DMS 273 treated with DMSO at 0.1 percent for 48 hours (cell line): ENCODE data around the gene COL4A3.
A peak's percentile ranks its signal among the peaks of the same experiment; 100 is the strongest.
"Not testable (repeated sequence)": the region's sequence is repeated elsewhere in the genome, so short reads cannot be mapped to it uniquely, and the experiment has no call there.

Source experiments
- DNase-seq: peaks from one replicate; lab custom pipeline; 2025; lab: John Stamatoyannopoulos, UW

COL4A3 gene

DNA sequence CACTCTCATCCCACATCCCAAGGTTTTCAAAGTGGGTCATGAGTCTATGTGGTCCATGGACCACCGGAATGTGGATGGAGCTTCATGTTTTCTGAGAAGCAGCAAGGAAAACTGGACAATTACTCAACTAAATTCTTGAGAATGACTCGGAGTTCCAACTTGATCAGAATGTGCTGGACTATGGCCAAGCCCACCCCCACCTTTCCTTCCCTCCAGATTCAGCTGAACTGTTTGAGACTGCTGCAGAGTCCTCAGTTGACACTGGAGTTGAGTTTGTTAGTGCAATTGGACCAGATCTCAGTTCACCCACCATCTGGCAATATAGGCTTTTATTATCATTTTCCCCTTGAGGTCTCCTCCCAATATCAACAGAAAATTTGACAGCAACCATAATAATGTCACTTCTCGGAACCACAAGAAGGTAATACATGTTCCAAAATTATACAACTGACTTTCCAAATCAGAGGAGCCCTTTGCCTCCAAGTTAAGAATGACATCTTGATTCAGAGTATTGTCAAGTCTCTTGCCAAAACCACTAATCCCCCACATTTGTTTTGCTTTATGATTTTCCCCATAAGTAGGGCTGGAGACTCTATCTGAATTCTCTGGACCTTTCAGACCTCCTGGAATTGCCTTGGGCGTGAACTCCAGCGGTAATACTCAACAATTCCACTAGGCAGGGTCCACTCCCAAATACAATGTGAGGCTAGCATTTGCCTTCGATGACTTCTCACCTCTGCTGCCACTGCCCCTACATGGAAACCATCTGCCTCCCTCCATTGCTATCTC lies 9.2 kb upstream of the COL4A3 start:
- no peak for DNase-seq

GRCh38 chr2:227160164-227160563 lies 4.3 kb upstream of the COL4A3 start:
- DNase-seq: no peak

- DNase-seq: no peak
Measured at GRCh38 chr2:227161947-227162346, 2.5 kb upstream of the COL4A3 start.

DNA sequence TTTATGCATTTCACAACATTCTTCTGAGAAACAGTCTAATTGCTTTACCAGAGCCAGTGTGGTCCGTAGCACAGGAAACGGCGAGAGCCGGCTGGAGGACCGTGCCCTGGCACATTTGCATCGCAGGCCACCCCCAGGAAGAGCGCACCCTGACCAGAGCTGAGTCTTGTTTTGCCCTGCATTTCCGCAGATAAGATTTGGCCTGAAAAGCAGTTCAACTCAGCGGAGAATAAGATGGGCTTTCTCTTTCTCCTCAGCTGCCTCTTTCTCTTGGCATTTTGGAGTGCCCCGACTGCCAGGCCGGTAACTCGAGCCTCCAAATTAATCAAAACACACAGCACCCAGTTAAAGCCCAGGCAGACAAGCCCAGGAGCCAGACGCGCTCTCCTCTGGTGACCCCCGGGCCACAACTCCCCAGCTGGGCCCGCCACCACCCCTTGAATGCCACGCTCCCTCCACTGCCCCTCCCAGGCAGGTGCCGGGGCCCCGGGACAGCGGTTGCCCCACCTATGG lies 883 bp upstream of the COL4A3 start:
- no peak for DNase-seq

DNA sequence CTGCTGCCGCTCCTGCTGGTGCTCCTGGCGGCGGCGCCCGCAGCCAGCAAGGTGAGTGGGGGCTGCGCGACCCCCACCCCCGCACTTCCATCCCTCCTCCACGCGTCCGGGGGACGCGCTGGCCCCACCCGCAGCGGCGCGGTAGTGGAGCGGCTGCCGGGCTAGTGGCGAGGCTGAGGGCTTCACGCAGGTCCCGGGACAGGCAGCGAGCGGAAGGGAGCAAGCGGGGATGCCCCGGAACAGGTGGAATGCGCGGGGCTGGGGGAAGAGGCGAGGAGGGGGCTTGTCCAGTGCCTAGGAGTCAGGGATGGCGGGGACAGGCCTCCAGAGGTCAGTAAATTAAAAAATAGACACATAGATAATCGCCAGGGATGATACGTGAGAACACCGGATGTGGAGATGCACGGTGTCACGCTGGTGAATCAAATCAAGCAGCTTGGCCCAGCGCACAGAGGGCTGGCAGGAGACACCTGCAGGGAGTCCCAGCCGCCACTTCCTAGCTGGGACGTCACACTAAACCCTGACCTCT lies 403 bp downstream of the COL4A3 start:
- DNase-seq: no peak

- not testable (repeated sequence) for DNase-seq
Measured at GRCh38 chr2:227171779-227172178, 7.4 kb downstream of the COL4A3 start.

DNA sequence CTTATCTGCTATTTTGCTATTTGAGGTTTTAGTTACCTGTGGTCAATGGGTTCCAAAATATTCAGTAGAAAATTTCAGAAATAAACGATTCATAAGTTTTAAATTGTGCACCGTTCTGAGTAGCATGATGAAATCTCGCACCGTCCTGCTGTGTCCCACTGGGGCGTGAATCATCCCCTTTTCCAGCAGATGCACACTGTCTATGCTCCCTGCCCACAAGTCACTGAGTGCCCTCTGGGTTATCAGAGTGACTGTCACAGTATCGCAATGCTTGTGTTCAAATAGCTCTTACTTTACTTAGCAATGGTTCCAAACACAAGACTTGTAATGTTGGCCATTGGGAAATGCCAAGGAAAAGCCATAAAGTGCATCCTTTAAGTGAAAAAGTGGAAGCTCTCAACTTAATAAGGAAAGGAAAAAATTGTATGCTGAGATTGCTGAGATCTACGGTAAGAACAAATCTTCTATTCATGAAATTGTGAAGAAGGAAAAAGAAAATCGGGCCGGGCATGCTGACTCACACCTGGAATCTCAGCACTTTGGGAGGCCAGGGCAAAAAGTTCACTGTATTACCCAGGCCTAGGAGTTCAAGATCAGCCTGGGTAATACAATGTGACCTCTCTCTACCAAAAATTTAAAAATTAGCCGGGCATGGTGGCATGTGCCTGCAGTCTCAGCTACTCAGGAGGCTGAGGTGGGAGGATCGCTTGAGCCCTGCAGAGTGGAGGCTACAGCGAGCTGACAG lies 13.3 kb downstream of the COL4A3 start:
- DNase-seq: no peak

- DNase-seq: no peak
Measured at GRCh38 chr2:227179988-227180685, 15.7 kb downstream of the COL4A3 start.

- DNase-seq: no peak
Measured at GRCh38 chr2:227180770-227181169, 16.3 kb downstream of the COL4A3 start.

DNA sequence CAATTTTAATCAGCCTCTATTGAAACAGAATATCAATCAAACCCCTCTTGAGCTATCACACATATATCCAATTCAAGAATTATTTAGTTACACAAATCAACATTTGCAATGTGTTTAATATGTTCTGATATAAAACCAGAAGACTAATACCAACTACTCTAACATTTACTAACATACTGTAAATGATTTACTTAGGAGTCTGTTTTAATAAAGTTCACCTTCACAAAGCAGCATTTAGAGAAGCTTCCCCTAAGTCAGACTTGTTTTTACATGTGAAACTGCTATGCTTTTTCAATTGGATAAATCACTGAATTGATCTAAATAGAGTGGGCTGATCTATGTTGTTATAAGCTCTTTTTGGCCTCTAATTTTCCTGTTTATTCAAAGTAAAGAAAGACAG lies 18.3 kb downstream of the COL4A3 start:
- no peak for DNase-seq

GRCh38 chr2:227183657-227184367 lies 19.4 kb downstream of the COL4A3 start:
- DNase-seq: no peak

GRCh38 chr2:227185615-227186232 lies 21.3 kb downstream of the COL4A3 start:
- no peak for DNase-seq

- no peak for DNase-seq
Measured at GRCh38 chr2:227186751-227187150, 22.3 kb downstream of the COL4A3 start.

DNA sequence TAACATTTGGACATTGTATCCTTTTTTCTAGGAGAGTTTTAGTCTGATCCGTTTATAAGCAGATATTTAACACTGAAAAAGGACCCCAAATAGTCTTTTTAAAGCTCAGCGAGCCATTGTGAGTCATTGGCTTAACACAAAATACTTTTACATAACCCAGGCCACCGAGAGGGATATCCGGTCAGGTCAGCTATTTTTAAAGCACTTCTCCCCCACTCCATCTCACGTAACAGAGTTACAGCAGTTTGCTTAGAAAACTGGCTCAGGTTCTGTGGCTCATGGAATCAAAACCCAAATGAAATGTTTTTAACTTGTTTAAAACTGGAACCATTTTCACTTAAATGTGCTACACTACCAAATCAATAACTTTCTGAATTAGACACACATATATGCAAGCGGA lies 23.9 kb downstream of the COL4A3 start:
- no peak for DNase-seq

DNA sequence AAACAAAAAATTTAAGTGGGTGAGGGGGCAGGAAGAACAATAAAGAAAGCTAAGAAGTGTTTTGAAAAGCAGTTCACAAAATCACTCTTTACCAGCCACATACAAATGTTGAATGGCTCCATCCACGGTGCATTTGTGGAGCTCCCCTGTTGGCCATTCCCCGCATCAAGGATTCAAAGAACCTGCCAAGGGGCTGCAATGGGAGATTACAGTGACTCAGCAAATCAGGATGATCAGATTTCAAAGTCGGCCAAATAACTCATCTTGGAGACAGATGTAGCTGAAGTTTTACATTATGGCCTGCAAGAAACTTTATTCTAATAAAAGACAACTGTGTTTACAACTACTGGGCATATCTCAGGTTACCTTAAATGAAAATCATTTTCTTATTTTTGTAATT lies 26.9 kb downstream of the COL4A3 start:
- DNase-seq: peak; percentile 93

GRCh38 chr2:227192491-227192890 lies 28.1 kb downstream of the COL4A3 start:
- no peak for DNase-seq

- no peak for DNase-seq
Measured at GRCh38 chr2:227194219-227194618, 29.8 kb downstream of the COL4A3 start.

DNA sequence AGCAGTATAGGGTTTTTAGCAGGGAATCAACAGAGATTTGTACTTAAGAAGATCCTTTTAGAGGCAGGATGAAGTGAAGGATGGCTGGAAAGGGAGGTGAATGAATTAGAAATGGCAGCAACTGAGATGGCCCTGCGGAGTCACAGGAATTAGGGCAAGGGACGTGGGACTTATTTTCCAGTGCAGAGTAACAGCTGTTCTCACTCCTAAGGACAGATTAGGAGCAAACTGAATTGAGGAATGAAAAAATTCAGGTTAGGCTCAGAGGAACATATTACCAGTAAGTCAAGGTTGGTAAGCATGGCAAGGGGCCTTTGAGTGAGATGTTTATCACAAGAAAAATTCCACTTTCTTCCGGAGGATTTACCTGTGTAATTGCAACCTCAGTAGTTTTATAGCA lies 34.4 kb downstream of the COL4A3 start:
- no peak for DNase-seq

GRCh38 chr2:227201771-227202170 lies 37.3 kb downstream of the COL4A3 start:
- DNase-seq: no peak

GRCh38 chr2:227204452-227204851 lies 40.0 kb downstream of the COL4A3 start:
- DNase-seq: no peak

- DNase-seq: no peak
Measured at GRCh38 chr2:227205701-227206100, 41.3 kb downstream of the COL4A3 start.
